Measurements from ENCODE around the gene S100A9.
"Not testable (repeated sequence)": the region's sequence is repeated elsewhere in the genome, so short reads cannot be mapped to it uniquely, and the experiment has no call there.

Gene S100A9

DNA sequence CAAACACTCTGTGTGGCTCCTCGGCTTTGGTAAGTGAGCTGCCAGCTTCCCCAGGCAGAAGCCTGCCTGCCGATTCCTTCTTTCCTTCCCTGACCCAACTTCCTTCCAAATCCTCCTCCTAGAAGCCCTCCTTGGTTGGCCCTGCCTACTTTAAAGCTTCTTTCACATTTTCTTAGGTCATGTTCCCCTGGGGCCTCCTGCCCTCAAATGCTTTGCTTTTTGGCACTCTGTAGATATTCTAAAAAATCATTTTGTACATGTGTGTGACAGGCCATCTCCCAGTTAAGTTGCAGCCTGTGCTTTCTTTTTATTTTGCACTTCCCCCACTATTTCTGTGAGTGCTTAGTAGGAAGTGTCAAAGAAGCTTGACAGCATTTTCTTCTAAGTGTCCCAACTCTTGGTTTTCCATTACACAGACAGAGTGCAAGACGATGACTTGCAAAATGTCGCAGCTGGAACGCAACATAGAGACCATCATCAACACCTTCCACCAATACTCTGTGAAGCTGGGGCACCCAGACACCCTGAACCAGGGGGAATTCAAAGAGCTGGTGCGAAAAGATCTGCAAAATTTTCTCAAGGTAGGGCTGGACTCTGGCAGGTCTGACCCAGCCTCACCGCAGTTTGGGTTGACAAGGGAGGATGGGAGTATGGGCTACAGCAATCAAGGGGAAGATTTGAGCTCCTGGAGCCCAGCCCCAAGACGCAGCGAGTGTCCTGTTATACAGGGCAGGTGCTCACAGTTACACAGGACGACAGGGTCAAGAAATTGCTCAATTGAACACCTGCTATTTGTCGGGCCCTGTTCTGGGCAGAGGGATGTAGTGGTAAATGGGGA lies at the start of gene S100A9:
Gene S100A9, plus strand, starts transcription at position 2 of the 838 bp plus-strand sequence. Its CDS starts 430 bp downstream, at position 432.
- DNase-seq (ENCODE audit: low read depth in 2 of 2) = no peak

DNA sequence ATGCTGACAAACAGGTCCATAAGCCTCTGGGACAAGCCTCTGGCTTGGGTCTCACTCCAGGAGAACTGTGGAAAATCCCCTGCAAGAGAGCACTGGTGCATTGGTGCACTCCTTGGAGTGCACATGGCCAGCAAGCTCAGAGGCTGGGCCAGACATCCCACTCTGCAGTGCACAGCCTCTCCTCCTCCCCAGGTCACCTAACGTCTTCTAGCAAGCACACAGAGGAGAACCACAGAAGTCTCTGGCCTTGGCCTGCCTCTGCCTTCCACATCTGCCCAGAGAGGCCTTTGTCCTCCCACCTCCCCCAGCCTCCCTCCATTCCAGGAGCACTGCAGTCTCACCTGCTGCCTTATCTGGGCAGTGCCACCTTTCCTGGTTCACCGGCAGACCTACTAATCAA lies 49.1 kb upstream of the S100A9 start:
- no peak for DNase-seq (ENCODE audit: low read depth in 2 of 2)

DNA sequence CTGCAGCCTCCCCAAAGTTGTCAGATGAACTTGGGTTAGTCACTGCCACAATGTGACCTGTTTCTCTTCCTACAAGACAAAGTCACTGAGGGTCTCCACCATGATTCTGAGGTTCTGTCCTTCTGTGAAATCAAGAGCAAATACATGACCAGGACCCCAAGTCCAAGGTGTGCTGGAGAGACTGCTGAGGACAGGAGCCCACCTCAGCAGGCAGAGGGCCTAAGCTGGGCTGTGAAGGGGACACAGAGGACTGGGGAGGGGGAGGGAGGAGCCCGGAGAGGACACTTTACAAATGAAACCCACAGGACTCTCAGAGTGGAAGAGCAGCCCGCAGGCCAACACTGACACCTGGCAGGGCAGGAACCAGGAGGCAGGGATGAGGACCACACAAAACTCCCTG lies 48.2 kb upstream of the S100A9 start:
- DNase-seq (ENCODE audit: low read depth in 2 of 2) = no peak

DNA sequence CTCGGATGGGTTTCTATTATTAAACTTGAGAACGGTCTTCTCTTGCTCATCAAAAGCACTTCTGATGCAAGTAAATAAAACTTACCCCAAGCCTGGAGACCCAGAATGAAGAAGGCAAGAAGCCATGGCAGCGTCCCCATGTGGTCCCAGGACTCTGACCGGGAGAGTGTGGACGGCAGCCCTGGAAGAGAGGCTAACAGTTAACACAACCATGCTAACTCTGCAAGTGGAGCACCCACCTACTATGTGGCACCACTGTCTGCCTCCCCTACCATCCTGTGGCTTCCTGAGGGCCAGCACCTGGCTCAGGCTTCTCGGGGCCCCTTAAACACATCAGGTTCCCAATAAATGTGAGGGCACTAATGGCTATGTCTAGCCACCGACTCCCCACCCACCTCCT lies 47.1 kb upstream of the S100A9 start:
- DNase-seq (ENCODE audit: low read depth in 2 of 2) = no peak

DNA sequence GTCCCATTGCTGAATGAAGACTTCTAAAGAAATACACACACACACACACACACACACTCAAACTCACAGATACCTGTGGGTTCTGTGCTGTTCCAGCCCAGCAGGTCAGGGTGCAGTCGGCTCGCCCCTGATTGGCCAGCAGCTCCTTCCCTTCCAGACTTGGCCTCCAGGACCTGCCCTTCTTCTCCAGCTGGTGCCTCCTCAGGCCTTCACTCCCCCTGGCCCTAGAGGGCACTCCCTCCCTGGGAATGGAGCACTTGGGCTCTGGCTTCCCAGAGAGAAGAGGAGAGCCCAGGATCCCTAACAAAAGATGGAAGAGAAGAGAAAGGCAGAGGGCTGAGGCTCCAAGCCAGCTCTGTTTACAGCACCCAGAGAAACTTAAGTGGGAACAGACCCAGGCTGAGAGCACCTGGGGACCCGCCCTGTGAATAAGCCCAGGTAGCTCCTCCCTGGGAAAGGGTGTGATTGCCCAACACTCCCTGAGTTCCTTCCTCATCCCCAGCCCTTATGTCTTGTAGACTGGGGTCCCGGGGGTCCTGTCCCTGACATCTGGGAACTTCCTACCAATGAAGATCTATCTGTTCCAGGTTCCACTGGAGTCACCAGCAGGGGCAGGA lies 45.0 kb upstream of the S100A9 start, which contains the start of gene PGLYRP3:
Gene PGLYRP3, minus strand, starts transcription at position 383 of the 617 bp plus-strand sequence. CDS start 2,287 bp downstream, outside the sequence.
- no peak for DNase-seq (ENCODE audit: low read depth in 2 of 2)

DNA sequence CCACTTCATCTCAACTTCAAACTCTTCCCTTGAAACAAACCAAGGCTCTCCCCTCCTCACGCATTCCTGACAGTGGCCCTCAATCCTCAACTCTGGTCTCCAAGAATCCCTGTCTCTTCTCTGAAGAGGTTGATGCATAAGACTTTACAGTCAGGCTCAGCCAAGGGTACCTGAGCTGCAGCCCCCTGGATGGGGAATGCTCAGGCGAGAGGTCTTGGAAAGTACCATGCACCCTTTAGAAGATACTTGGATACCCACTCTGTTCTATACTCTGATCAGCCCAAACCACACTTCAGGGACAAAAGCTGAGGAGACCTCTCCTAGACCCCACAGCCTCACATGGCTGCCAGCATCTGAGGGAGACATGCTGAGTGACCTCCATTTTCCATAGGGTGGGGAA lies 44.4 kb upstream of the S100A9 start:
- DNase-seq (ENCODE audit: low read depth in 2 of 2) = no peak

DNA sequence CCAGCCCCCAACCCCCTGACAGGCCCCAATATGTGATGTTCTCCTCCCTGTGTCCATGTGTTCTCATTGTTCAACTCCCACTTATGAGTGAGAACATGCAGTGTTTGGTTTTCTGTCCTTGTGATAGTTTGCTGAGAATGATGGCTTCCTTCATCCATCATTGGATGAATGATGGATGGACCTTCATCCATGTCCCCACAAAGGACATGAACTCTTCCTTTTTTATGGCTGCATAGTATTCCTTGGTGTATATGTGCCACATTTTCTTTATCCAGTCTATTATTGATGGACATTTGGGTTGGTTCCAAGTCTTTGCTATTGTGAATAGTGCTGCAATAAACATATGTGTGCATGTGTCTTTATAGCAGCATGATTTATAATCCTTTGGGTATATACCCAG lies 43.3 kb upstream of the S100A9 start:
- not testable (repeated sequence) for DNase-seq (ENCODE audit: low read depth in 2 of 2)

DNA sequence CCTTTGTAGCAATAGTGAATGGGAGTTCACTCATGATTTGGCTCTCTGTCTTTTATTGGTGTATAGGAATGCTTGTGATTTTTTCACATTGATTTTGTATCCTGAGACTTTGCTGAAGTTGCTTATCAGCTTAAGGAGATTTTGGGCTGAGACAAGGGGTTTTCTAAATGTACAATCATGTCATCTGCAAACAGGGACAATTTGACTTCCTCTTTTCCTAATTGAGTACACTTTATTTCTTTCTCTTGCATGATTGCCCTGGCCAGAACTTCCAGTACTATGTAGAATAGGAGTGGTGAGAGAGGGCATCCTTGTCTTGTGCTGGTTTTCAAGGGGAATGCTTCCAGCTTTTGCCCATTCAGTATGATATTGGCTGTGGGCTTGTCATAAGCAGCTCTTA lies 41.6 kb upstream of the S100A9 start:
- not testable (repeated sequence) for DNase-seq (ENCODE audit: low read depth in 2 of 2)

DNA sequence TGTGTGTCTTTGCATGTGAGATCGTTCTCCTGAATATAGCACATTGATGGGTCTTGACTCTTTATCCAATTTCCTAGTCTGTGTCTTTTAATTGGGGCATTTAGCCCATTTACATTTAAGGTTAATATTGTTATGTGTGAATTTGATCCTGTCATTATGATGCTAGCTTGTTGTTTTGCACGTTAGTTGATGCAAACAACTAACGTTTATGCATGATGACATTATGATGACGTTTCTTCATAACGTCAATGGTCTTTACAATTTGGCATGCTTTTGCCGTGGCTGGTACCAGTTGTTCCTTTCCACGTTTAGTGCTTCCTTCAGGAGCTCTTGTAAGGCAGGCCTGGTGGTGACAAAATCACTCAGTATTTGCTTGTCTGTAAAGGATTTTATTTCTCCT lies 39.5 kb upstream of the S100A9 start:
- DNase-seq (ENCODE audit: low read depth in 2 of 2) = not testable (repeated sequence)

DNA sequence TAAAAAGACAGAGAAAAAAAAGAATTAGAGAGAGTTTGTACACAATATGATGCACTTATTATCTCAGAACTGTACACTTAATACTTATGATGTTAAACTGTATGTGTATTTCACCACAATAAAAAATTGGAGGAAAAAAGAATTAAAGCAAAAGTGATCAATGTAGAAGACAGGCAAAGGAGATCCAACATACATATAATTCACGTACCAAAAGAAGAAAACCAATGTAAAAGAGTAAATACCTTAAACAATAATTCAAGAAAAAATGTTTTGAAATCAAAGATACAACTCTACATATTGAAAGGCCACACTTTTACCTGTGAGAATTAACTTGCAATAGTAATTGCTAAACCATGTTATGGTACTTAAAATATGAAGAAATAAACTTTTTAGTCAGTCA lies 35.1 kb upstream of the S100A9 start:
- no peak for DNase-seq (ENCODE audit: low read depth in 2 of 2)

DNA sequence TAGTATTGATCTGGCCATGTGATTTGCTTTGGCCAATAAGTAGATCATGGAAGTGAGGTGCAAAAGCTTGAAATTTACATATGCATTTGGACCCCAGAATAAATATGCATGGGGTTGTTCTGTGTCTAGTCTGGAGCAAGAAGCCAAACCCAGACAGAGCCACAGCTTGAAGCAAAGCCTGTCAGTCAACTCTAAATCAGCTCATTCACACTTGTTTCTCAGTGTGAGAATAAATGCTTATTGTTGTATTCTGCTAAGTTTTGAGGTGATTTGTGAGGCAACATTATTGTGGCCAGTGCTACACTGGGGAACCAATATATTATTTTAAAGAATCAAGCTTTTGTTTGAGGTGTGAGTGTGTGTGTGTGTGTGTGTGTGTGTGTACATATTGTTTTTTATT lies 32.7 kb upstream of the S100A9 start:
- no peak for DNase-seq (ENCODE audit: low read depth in 2 of 2)

DNA sequence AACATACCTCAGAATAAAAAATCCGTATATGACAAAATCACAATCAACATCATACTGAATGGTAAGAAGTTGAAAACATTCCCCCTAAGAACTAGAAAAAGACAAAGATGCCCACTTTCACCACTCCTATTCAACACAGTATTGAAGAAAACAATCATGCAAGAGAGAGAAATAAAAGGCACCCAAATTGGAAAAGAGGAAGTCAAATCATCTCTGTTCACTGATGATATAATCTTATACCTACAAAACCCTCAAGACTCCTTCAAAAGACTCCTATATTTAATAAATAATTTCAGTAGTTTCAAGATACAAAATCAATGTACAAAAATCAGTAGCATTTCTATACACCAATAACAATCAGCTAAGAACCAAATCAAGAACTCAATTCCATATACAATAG lies 23.8 kb upstream of the S100A9 start:
- no peak for DNase-seq (ENCODE audit: low read depth in 2 of 2)

DNA sequence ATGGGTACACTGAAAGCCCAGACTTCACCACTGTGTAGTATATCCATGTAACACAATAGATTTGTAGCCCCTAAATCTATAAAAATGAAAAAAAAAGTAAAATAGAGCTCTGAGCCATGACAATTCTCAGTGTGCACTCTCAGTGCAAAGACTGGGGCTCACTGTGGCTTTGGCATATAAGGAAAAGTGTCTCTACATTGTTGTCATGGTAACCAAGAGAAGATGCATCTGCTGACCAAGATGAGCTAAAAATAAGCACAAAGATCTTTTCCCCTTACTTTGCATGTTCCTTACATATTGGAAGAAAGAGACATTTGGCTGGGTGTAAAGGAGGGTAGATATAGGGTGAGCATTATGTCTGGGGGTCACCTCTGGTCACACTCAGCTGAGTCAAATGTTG lies 21.0 kb upstream of the S100A9 start:
- DNase-seq (ENCODE audit: low read depth in 2 of 2) = no peak

DNA sequence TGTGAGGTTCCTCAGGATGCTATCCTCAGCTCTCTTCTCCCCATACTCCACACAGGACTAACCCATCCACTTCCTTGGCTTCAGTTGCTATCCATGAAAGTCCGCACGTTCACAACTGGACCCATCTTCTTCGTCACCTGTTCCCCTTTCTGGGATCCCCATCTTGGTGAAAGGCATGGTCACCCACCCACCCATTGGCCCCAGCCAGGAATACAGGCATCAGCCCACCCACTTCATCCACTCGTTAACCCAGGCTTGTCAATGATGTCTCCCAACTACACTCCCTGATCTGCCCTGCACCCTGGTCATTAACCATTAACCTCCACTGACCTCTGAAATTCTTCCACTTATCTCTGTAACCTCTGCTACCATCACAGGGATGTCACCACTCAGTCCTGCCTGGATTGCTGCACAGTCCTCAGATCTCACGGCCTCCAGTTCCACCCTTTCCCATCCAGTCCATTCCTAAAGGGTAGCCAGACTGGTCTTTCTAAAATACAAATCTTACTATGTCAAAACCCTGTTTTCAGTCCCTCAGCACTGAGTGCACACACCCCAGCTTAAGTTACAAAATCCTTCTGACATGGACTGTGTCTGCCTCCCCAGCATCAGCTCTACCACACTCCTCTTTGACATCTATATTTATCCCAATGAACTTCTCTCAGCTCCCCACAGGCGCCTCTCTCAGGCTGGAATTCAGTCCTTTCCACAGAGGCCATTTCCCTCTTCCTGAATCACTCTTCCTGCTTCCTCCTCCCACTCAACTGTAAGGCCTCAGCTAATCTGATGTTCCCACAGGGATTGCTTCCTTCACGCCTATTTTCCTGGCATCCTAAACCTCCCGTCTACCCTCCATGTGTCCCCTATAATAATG lies 19.4 kb upstream of the S100A9 start:
- DNase-seq (ENCODE audit: low read depth in 2 of 2) = no peak

DNA sequence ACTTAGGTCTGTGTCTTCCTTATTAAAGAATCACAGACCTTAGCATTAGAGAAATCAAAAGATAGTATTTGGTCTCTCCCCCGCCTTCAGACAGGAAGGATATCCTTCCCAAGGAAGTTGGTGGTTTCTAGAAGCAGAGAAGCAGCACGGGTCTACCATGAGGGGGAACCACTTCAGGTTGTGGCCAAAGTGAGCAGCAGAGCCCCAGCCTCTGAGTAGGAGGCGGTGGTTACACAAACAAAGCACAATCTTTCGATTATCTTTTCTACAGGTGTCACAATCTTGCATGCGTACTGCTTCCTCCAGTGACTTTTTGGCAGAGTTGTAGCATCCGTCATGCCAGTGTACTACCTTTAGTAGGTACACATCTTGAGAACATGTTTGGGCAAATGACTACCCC lies 17.9 kb upstream of the S100A9 start:
- DNase-seq (ENCODE audit: low read depth in 2 of 2) = no peak

DNA sequence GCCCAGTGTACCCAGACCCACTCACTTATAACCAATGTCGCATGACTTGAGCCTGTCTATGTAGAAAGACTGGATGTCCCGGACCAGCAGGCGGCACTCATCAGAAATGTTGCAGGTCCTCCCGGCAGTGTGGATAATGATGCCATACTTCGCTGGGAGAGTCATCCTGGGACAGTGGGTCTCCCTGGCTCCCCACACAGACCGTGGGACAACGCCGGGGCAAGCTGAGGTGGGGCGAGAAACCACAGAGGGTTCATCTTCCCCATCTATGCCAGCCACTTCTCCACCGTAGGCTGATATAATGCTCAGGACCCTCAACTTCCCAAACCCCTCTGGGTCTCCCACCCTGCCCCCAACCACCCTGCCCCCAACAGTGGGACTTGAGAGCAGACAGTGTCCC lies 17.3 kb upstream of the S100A9 start:
- DNase-seq (ENCODE audit: low read depth in 2 of 2) = no peak

DNA sequence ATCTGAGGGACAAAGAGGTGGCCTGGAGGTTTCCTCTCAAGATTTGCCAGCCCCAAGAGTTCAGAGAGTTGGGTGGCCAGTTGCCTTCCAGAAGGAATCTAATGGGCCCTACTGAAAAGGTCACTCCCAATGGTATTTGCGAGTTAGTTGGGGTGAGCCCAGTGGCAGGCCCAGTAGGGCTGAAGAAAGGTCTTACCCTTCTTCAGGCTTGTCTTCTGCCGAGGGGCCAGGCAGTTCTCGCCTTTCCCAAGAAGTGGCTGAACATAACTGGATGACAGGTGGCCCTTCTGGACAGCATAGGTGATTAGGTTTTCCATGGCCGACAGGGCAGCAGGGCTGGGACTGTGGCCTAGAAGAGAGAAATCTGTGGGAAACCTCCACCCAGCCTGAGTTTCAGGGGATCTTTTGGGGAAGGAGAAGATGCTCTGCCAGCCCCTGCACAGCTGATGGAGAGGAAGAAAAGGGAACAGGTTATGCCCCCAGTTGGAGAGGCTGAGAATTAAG lies 16.2 kb upstream of the S100A9 start:
- DNase-seq (ENCODE audit: low read depth in 2 of 2) = no peak

DNA sequence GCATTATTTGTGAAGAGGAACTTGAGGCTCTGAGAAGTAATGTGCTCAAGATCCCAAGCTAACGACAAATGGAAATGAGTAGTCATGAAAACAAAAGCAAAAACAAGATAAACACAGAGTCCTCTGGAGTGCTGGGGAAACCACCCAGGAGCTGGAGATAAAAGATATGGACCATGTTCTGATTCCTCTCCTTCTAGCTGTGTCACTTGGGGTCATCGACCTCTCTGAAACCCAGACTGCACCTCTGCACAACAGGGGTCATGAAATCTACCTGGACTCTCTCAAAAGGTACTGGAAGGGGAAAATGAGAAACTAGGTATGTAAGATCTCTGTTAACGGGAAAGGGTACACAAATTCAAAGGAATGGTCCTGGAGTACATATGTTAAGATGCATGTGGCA lies 15.5 kb upstream of the S100A9 start:
- no peak for DNase-seq (ENCODE audit: low read depth in 2 of 2)

DNA sequence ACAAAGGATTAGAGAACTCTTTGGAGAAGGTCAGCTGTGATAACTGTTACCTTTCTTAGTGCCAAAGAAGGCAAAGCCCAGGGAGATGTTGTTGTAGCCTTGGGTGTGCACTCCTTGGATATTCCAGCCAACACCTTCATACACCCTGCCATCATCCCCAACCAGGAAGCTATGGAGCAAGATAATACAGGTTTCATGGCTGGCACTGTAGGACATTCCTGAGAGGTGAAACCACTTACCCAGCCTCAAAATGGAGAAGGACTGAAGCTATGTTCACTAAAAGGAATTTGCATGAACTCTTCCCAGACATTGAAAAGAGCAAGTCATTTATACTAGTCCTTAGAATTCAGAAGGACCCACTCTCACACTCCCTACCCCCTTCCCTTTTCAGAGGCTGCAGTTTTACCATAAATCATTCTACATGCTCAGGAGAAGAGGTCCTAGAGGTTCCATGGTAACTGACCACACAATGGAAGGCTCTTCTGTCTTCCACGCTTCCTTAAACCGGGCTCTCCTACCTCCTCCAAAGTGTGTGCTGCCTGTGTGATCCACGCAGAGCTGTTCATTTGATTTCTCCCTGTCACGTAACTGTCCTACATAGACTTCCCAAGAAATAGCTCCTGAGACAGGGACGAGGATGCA lies 14.5 kb upstream of the S100A9 start:
- no peak for DNase-seq (ENCODE audit: low read depth in 2 of 2)

DNA sequence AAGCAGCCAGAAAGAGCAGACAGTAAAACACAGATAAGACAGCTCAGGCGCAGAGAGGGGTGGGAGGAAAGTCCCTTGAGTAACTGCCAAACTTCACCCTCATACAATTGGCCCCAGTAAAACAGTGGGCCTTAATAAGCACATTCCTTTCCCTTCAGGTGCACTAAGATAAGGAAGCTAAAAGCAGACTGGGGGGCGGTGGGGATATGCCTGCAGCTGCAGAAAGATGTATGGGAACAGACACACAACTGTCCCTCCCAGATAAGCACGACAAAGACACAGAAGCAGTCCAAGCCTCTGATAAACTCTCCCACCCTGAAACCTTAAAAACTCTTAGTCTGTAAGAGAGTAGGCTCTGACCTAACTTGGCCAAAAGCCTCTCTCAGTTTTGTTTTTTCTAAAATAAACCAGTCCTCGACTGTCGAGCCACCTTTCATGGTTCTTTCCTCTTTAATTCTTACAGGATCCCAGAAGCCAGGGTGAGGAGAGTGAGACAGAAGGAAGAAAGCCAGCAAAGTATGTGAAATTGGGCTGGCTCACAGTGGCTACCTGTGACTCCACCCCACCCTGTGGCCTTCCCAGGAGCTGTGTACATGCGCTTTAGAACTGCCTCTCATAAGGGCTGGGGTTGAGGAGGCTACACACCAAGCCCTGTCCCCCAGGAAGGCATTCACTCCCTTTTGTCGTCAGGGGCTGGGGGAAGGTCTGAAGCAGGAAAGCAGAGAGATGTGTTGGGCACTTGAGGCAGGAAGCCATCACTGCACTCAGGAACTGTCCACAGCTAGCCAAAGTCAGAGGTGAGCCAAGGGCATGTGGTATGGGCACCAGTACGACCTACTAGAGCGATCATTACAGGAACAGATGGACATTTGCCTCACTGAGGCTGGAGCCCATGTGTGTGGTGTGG lies 13.6 kb upstream of the S100A9 start:
- no peak for DNase-seq (ENCODE audit: low read depth in 2 of 2)

DNA sequence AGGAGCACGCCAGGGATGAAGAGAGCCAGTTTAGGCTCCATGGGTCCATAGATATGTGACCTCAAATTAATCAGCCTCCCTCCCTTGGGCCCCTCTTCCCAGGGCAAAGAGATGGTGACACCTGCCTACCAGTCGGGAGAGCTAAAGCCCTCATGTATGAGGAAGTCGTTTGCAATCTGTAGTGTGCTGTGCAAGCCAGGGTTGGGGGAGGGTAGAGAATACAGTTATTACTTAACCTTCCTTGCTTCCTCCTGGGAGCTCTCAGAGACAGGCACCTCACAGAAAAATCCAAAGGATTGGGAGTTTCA lies 13.0 kb upstream of the S100A9 start:
- no peak for DNase-seq (ENCODE audit: low read depth in 2 of 2)

Data from stimulated activated CD4-positive, alpha-beta T cell treated with anti-CD3 and anti-CD28 coated beads, Interleukin-15, amount 100 ng/mL, for 48 hours (primary cell).